Prostate gland (tissue), 2 donors: ENCODE results near the gene IFI6. TPM values are rescaled to one million over a fixed set of nuclear protein-coding genes. Genes with fewer than 3 reads are reported as not detected.
"Not testable (repeated sequence)": the region's sequence is repeated elsewhere in the genome, so short reads cannot be mapped to it uniquely, and the experiment has no call there.

Experiments used
- DNase-seq: peaks from one replicate; pipeline ENCODE4 v3.0.0-alpha.2; 2019; ENCODE audit warnings: low spot score
- H3K27ac ChIP-seq, 2 donors: fragments of 200-600 bp; sonication (generic); 2 replicates each; pipeline ENCODE4 v1.5.1; 2017 to 2019
- H3K27me3 ChIP-seq: fragments of 200-600 bp; sonication (generic); replicated peaks from 2 replicates; pipeline ENCODE4 v1.5.1; 2019; ENCODE audit not compliant: insufficient read depth
- H3K36me3 ChIP-seq, 2 donors: fragments of 200-600 bp; sonication (generic); 1 replicate in 1 of 2; 2 replicates in 1 of 2; pipeline versions ENCODE4 v1.5.1 to v1.8.1; 2017 to 2019
- H3K4me1 ChIP-seq: fragments of 200-600 bp; sonication (generic); replicated peaks from 2 replicates; pipeline ENCODE4 v1.5.1; 2019
- H3K4me3 ChIP-seq, 2 donors: fragments of 200-600 bp; sonication (generic); 2 replicates each; pipeline ENCODE4 v1.5.1; 2017 to 2019
- H3K9me3 ChIP-seq: fragments of 200-600 bp; sonication (generic); 2 replicates; pipeline ENCODE4 v1.5.1; 2017
- CTCF ChIP-seq, 4 experiments: fragments of 200-600 bp in 2 of 4; fragments of 450-650 bp in 2 of 4; sonication (generic) in 2 of 4; IDR thresholded peaks; 1 replicate in 3 of 4; 2 replicates in 1 of 4; pipeline ENCODE4 v1.5.1; 2016 to 2019; ENCODE audit warnings: antibody characterized with exemption in 4 of 4, mild to moderate bottlenecking in 2 of 4, moderate library complexity in 2 of 4
- POLR2A ChIP-seq: fragments of 450-650 bp; IDR thresholded peaks from one replicate; pipeline ENCODE4 v1.6.1; 2016; ENCODE audit warnings: antibody characterized with exemption, mild to moderate bottlenecking
- POLR2AphosphoS5 ChIP-seq: sonication (generic); formaldehyde crosslinking; IDR thresholded peaks from one replicate; pipeline ENCODE4 v1.6.1; 2017; ENCODE audit warnings: antibody characterized with exemption
- WGBS: methylation state at CpG from one replicate; pipeline ENCODE4 v1.1.5; 2018; 5-methylcytosine and 5-hydroxymethylcytosine counted together
- intact Hi-C: fragments of 100-400 bp; cut with DNase I; formaldehyde crosslinking; loops from one replicate; pipeline ENCODE4 v1.14.2; 2022
- total RNA-seq, 2 donors: library from RNA; depleted of rRNA; stranded (reverse); fragments of >200 nt; gene quantifications; one replicate each; pipeline ENCODE4 v1.1.0, GENCODE V29; 2016

IFI6 gene
- total RNA-seq, 2 donors from 2014 or later, result 40.4 to 274 TPM

- H3K27ac ChIP-seq, result no peak overlapping the region
- no peaks in the 10 kb centered on the region for H3K9me3 ChIP-seq
- TF ChIP-seq POLR2AphosphoS5 (no peak), POLR2A (no peak), CTCF (IDR thresholded peaks at IDR 0.05) (no peak)
- WGBS, result 45% methylated on average over 3 of the region's 3 CpGs
- DNase-seq, result no peak
- H3K36me3 ChIP-seq, result no peaks in the 10 kb centered on the region
- H3K27me3 ChIP-seq, result no peaks in the 10 kb centered on the region
- no peaks in the 10 kb centered on the region for H3K4me1 ChIP-seq
- no peak overlapping the region for H3K4me3 ChIP-seq
- intact Hi-C loops, result no loop called here
Observed at GRCh38 chr1:27713139-27713725, 41.2 kb upstream of the IFI6 start.

DNA sequence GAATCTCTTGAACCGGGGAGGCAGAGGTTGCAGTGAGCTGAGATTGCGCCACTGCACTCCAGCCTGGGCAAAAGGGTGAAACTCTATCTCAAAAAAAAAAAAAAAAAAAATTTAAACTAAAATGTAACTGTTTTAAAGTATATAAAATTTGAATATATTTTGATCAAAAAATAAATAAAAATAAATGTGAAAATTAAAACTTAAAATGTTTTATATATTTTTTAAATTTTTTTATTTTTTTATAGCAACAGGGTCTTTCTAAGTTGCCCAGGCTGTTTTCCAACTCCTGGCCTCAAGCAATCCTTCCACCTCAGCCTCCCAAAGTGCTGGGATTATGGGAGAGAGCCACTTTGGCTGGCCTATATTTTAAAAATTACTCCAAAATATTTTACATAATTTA, 38.6 kb upstream of the IFI6 start:
- Histone ChIP-seq H3K4me1 (no peaks in the 10 kb centered on the region), H3K9me3 (no peaks in the 10 kb centered on the region), H3K27me3 (no peaks in the 10 kb centered on the region), H3K4me3 (no peak overlapping the region), H3K36me3 (no peaks in the 10 kb centered on the region), H3K27ac (no peak overlapping the region)
- no peak for DNase-seq
- no peak for TF ChIP-seq CTCF (IDR thresholded peaks at IDR 0.05)
- TF ChIP-seq POLR2A, result no peak
- intact Hi-C loops, result no loop called here
- 98% methylated on average over 2 of the region's 2 CpGs for WGBS

DNA sequence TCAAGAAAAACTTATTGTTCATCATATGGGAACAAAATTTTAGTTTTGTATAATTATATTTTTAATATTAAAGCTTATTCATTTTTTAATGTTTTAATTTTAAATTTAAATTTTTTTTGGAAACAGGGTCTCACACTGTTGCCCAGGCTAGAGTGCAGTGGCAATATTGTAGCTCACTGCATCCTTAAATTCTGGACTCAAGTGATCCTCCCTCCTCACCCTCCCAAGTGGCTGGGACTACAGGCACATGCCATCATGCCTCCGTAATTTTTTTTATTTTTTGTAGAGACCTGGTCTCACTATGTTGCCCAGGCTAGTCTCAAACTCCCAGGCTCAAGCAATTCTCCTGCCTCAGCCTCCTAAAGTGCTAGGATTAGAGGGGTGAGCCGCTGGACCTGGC, 33.6 kb upstream of the IFI6 start:
- no peaks in the 10 kb centered on the region for H3K36me3 ChIP-seq
- TF ChIP-seq POLR2A (no peak), POLR2AphosphoS5 (no peak), CTCF (IDR thresholded peaks at IDR 0.05) (no peak)
- no peaks in the 10 kb centered on the region for H3K27me3 ChIP-seq
- H3K4me3 ChIP-seq, result no peak overlapping the region
- H3K27ac ChIP-seq, result no peak overlapping the region
- intact Hi-C loops, result no loop called here
- DNase-seq, result no peak
- no peaks in the 10 kb centered on the region for H3K9me3 ChIP-seq
- whole genome bisulfite sequencing, result 69% methylated on average over 2 of the region's 2 CpGs
- no peaks in the 10 kb centered on the region for H3K4me1 ChIP-seq

DNA sequence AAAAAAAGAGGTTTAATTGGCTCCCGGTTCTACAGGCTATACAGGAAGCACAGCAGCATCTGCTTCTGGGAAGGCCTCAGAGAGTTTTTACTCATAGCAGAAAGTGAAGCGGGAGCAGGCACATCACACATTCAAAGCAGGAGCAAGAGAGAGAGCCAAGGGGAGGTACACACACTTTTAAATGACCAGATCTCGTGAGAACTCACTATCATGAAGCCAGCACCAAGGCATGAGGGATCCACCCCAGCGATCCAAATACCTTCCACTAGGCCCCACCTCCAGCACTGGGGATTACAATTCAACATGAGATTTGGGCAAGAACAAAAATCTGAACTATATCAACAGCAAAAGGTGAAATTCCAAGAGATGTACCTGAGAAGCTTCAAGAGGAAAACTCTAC, 33.0 kb upstream of the IFI6 start:
- TF ChIP-seq CTCF (IDR thresholded peaks at IDR 0.05) (no peak), POLR2A (no peak), POLR2AphosphoS5 (no peak)
- no peaks in the 10 kb centered on the region for H3K4me1 ChIP-seq
- intact Hi-C loops, result no loop called here
- no peak overlapping the region for H3K27ac ChIP-seq
- no peaks in the 10 kb centered on the region for H3K27me3 ChIP-seq
- WGBS, result 78% methylated on average over 4 of the region's 4 CpGs
- no peak overlapping the region for H3K4me3 ChIP-seq
- no peak for DNase-seq
- no peaks in the 10 kb centered on the region for H3K36me3 ChIP-seq
- H3K9me3 ChIP-seq, result no peaks in the 10 kb centered on the region

DNA sequence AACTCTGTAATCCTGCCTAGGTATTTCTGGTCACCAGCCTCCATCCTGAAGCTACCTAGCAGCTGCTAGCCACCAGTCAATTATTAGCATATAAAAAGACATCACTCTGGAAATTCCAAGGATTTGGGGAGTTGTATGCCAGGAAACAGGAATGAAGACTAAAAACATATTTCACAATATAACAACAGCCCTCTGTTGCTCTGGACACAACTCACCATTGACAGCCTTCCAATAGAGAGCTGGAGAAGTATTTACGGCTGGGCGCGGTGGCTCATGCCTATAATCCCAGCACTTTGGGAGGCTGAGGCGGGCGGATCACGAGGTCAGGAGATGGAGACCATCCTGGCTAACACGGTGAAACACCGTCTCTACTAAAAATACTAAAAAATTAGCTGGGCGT, 24.8 kb upstream of the IFI6 start:
- H3K36me3 ChIP-seq, H3K27me3 ChIP-seq, H3K4me1 ChIP-seq, H3K4me3 ChIP-seq, intact Hi-C loops, H3K9me3 ChIP-seq, DNase-seq, H3K27ac ChIP-seq: not testable (repeated sequence)
- 83% methylated on average over 9 of the region's 9 CpGs for WGBS
